ENCODE measurements around the gene BPIFB2. TPM values are rescaled to one million over a fixed set of nuclear protein-coding genes. Genes with fewer than 3 reads are reported as not detected.

The BPIFB2 gene
- total RNA-seq, 2 experiments from 2014 or later, result not detected

DNA sequence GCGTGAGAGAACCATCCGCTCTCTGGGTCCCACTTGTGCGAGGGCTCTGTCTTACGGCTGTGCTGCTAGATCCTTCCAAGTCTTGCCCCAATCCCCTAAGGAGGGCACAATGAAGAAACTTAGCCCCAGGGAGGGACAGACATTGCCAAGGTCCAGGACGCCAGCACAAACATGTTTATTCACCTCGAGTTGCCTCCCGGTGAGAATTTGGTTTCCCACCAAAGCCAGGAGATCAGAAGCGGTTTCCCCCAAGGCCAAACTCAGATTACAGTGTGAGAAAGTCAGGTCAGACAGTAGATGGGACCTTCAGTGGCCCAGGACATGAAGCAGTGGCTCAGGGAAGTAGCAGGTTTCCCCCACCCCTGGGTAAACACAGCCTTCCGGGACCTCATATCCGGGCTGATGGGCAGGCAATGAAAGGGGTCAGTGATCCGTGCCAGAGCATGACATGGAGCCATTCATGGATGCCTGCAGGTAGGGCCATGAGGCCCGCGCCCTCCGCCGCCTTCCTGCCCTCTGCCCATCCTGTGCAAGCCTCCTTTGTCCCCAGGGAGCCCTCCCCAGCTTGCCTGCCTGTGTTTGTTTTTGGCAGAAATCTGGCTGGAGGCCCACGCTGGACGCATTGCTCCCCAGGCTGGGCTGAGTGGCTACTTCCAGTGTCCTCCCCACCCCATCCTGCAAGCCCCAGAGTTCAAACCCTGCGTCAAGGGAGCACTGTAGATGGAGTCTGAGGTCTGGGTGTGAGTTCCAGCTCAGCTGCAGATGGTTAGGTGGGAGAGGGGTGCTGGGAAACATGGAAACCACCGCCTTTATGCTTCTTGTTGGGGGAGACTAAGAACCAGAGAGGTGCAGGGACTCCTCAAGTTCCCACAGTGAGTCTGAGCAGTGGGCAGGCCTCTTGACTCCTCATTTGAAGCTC, 2.0 kb downstream of the BPIFB2 start:
- Mint-ChIP-seq H3K9me3 (peaks cover 4% of the 10 kb centered on the region), H3K4me1 (no peaks in the 10 kb centered on the region), H3K27ac (no peak overlapping the region), H3K27me3 (no peaks in the 10 kb centered on the region), H3K36me3 (ENCODE audit: low read depth) (no peaks in the 10 kb centered on the region), H3K4me3 (no peak overlapping the region)
- CTCF ChIA-PET, result no interaction called here
- no peak for DNase-seq
- POLR2A ChIA-PET, result no interaction called here

DNA sequence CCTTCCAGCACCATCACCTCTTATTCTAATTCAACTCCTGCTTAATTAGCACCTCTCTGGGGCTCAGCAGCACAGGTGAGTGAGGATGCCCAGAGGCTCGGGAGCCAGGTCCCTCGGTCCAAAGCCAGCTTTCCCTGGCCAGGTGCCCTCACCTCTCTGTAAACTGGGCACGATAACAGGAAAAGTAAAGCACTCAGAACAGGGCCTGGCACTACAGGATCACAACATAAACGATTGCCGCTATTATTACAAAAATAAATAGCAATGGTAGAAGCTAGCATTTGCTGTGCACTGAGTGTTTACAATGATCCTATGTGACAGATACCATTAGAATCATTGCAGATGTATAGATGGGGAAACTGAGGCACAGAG, 2.6 kb downstream of the BPIFB2 start:
- Mint-ChIP-seq H3K4me3 (no peak overlapping the region), H3K27me3 (no peaks in the 10 kb centered on the region), H3K36me3 (ENCODE audit: low read depth) (no peaks in the 10 kb centered on the region), H3K9me3 (peaks cover 3% of the 10 kb centered on the region), H3K27ac (no peak overlapping the region), H3K4me1 (no peaks in the 10 kb centered on the region)
- no peak for DNase-seq
- CTCF ChIA-PET, result no interaction called here
- POLR2A ChIA-PET, result no interaction called here

DNA sequence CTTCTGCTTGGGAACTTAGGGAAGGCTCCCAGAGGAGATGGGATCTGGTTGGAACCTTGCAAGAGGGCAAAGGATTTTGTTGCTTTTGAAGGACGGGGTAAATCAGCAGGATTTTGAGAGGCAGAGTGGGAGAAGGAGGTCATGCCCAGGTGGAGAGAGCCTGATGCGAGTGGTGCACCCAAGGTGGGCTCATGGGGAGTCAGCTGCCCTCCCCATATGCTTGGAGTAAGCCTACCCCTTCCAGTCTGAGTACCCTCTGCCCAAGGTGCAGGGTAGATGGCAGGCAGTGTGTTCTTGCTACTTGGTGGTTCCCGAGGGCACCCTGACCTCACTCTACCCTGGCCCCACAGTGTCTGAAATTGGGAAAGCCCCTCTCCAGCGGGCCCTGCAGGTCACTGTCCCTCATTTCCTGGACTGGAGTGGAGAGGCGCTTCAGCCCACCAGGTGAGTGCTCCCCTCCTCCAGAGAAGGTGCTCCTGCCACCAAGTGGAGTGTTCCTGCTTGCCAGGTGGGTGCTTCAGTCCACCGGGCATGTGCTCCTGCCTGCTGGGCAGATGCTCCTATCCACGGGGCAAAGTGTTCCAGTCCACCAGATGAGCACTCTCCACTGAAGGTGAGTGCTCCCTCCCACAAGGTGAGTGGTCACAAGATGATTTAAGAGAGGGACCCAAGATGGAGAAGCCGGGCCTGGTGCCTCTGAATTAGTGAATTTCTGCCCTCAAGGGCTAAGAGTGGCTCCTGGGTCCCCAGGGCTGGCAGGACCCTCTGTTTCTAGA, 3.4 kb downstream of the BPIFB2 start:
- H3K4me1 Mint-ChIP-seq, result no peaks in the 10 kb centered on the region
- H3K27me3 Mint-ChIP-seq, result no peaks in the 10 kb centered on the region
- H3K4me3 Mint-ChIP-seq, result no peak overlapping the region
- no peak for DNase-seq
- no peaks in the 10 kb centered on the region for H3K9me3 Mint-ChIP-seq
- H3K27ac Mint-ChIP-seq, result no peak overlapping the region
- CTCF ChIA-PET, result no interaction called here
- H3K36me3 Mint-ChIP-seq (ENCODE audit: low read depth), result no peaks in the 10 kb centered on the region
- POLR2A ChIA-PET, result no interaction called here

DNA sequence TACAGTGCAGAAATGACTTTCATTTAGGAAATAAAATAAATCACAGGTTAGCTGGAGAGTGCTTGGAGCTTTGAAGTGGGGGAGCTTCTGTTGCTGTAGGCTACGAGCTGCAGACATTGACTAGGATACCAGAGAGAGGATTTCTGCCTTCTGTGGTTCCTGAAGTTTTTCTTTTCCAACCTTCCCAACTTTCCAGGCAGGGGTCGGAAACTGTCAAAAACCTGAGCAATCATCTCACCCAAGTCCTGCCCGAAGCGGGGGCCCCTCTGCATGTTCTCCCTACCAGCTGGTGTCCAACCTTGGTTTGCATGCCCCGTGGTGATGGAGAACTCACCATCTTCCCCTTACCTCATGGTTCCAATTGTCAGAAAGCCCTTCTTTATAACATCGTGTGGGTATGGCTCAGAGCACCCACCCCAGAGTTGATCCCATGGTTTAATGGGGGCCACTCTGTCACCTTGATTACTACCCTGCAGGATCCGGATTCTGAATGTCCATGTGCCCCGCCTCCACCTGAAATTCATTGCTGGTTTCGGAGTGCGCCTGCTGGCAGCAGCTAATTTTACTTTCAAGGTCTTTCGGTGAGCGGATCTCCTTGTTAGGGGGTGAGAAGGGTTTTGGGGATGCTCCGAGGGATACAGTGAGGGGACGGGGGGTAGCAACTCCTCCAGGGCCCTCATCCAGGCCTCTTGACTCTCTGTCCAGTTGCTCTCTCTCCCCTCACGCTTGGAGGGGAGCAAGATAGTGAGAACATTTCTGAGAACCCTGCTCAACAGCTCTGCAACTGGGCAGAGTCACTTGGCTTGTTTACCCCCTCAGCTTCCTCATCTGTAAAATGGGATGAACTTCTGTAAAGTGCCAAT, 5.1 kb downstream of the BPIFB2 start:
- POLR2A ChIA-PET, result no interaction called here
- no peaks in the 10 kb centered on the region for H3K9me3 Mint-ChIP-seq
- DNase-seq, result no peak
- H3K4me1 Mint-ChIP-seq, result no peaks in the 10 kb centered on the region
- CTCF ChIA-PET, result no interaction called here
- H3K36me3 Mint-ChIP-seq (ENCODE audit: low read depth), result no peaks in the 10 kb centered on the region
- no peak overlapping the region for H3K27ac Mint-ChIP-seq
- no peaks in the 10 kb centered on the region for H3K27me3 Mint-ChIP-seq
- no peak overlapping the region for H3K4me3 Mint-ChIP-seq

DNA sequence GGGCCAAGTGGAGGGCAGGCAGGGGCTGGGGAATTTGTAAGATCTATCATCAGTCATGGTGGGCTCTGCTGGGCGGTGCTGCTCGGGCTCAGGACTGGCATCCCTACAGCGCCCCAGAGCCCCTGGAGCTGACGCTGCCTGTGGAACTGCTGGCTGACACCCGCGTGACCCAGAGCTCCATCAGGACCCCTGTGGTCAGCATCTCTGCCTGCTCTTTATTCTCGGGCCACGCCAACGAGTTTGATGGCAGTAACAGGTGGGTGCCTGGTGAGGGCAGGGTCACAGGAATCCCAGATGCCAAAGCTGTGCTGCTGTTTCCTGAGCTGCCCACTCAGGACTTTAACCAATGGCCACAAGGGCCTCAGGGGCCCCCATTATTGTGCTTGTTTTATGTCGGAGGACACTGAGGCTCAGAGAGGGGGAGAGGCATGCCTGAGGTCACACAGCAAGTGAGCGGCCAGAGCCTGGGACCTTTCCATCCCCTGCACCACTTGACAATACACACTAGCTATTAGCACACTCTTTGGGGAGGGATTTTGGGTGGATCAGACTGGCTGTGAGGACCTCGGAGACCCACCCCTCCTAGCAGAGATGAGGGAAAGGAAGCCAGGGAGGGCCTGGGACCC, 6.3 kb downstream of the BPIFB2 start:
- Mint-ChIP-seq H3K27me3 (no peaks in the 10 kb centered on the region), H3K4me1 (no peaks in the 10 kb centered on the region), H3K9me3 (no peaks in the 10 kb centered on the region), H3K4me3 (no peak overlapping the region), H3K36me3 (ENCODE audit: low read depth) (no peaks in the 10 kb centered on the region), H3K27ac (no peak overlapping the region)
- no peak for DNase-seq
- CTCF ChIA-PET, result no interaction called here
- POLR2A ChIA-PET, result no interaction called here

DNA sequence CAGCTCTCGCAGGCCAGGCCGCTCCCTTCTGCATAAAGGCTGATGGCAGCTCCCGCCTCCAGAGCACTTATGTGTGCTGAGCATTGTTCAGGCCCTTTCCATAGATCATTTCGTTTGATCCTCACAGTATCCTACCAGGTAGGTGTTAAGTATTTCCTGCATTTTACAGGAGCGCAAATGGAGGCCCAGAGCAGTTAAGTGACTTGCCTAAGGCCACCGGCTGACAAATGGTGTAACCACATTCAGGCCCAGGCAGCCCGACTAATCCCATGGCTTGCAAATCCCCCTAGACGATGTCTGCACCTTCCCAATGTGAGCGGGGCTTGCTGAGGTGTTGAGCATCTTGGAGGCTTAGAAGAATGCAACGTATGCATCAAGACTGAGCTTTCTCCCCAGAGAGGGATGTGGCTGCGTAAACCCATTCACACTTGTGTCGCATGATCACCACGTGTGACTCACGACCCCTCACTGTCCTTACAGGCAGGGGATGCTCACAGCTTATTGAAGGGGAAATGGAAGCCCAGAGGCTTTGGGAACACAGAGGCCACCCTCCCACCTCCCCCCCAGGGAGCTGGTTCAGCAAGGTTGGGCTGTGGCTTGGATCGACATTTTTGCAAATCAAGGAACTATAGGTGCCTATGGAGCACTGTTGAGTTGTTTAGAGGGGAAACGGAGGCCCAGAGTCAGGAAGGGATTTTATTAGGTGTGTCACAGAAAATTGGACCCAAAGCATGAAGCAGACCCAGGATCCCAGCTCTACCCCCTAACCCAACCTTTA, 7.0 kb downstream of the BPIFB2 start:
- no peak for DNase-seq
- Mint-ChIP-seq H3K36me3 (ENCODE audit: low read depth) (no peaks in the 10 kb centered on the region), H3K4me3 (no peak overlapping the region), H3K4me1 (no peaks in the 10 kb centered on the region), H3K27me3 (no peaks in the 10 kb centered on the region), H3K9me3 (no peaks in the 10 kb centered on the region), H3K27ac (no peak overlapping the region)
- ChIA-PET POLR2A (no interaction called here), CTCF (interaction anchor here (0.6 kb wide), 1 partner anchor 107 kb away, joined by 3 read pairs; no protein-coding TSS in a partner anchor)

DNA sequence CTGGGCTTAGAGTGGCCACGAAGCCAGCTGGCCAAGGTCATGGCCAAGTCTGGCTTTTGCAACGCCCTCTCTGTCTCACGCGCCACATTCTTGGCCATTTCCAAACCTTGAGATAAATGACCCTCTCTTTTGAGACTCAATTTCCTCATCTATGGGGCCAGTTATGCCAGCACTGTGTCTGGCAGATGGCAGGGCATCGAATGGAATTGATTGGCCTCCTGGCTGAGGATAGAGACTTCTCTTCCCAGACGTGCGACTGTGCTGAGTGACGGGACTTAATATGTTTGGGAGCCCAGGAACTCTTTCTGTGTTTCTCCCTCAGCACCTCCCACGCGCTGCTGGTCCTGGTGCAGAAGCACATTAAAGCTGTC, 7.6 kb downstream of the BPIFB2 start:
- CTCF ChIA-PET, result interaction anchor here (0.6 kb wide), 1 partner anchor 107 kb away, joined by 3 read pairs; no protein-coding TSS in a partner anchor
- Mint-ChIP-seq H3K4me3 (no peak overlapping the region), H3K4me1 (no peaks in the 10 kb centered on the region), H3K27ac (no peak overlapping the region), H3K27me3 (no peaks in the 10 kb centered on the region), H3K36me3 (ENCODE audit: low read depth) (no peaks in the 10 kb centered on the region), H3K9me3 (no peaks in the 10 kb centered on the region)
- POLR2A ChIA-PET, result no interaction called here
- no peak for DNase-seq

DNA sequence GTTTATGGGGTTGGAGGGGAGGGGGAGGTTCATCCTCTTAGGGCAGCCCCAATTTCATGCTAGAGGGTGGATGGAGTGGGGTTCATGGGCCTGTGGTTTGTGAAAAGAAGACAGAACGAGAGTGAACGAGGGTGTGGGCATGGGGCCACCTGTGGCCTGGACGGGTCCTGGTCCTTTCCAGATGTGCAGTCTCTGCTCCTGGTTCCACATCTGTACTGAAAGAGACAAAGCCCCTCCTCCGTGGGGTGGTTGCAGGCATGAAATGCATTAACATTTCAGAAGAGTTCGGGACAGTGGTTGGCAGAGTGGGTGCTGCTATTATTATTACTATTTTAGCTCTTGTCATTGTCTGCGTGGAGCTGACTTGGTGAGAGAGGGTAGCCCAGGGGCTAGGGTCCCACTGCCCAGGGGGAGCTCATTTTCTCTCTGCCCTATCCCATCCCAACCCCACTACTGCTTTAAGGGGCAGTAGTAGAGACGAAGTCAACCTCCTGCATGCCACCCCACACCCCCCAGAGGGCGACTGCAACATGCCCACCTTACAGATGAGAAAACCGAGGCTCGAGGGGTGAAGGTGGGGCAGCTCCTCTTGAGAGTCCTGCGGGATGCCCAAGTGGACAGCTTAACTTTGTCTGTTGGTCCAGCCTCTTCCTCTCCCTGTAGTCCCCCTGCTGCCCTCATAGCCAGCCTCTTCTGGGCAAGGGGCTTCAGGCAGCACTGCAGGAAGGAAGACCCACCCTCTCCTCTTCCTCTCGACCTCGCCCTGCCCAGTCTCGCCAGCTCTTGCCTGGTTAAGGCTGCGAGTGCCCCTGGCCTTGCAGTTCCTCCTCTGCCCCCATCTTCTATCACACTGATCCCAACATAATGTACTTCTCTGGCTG, 8.4 kb downstream of the BPIFB2 start:
- no peaks in the 10 kb centered on the region for H3K4me1 Mint-ChIP-seq
- H3K27me3 Mint-ChIP-seq, result no peaks in the 10 kb centered on the region
- H3K27ac Mint-ChIP-seq, result no peak overlapping the region
- no peaks in the 10 kb centered on the region for H3K36me3 Mint-ChIP-seq (ENCODE audit: low read depth)
- no peak for DNase-seq
- ChIA-PET CTCF (interaction anchor here (1.0 kb wide), 1 partner anchor 9 kb away, joined by 3 read pairs; no protein-coding TSS in a partner anchor), POLR2A (interaction anchor here (0.6 kb wide), 1 partner anchor 136 kb away, joined by 3 read pairs; no protein-coding TSS in a partner anchor)
- no peaks in the 10 kb centered on the region for H3K9me3 Mint-ChIP-seq
- H3K4me3 Mint-ChIP-seq, result no peak overlapping the region

DNA sequence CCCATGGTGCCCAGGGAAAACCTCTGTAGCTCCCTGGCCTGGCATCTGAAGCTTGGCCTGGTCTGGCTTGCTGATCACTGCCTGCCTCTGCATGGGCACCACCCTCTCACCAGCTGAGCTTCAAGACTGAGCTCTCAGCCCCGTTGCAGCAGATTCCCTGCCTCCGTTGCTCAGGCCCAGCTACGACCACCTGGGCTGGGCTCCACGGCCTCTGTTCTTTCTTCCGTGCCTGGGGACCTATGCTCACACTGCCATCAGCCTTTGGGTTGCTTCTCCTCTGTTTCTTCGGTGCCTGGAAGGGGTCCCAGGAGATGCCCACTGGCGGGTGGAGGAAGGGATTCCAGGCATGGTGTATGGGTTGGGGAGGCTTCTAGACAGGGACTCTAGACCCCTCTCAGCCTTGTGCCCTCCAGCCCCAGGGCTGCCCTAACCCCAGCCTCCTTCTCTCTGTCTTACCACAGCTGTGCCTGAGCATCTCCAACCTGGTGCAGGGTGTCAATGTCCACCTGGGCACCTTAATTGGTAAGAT, 9.1 kb downstream of the BPIFB2 start:
- H3K36me3 Mint-ChIP-seq (ENCODE audit: low read depth), result no peaks in the 10 kb centered on the region
- ChIA-PET CTCF (interaction anchor here (1.0 kb wide), 1 partner anchor 10 kb away, joined by 3 read pairs; no protein-coding TSS in a partner anchor), POLR2A (no interaction called here)
- H3K27me3 Mint-ChIP-seq, result no peaks in the 10 kb centered on the region
- no peak overlapping the region for H3K27ac Mint-ChIP-seq
- H3K4me1 Mint-ChIP-seq, result no peaks in the 10 kb centered on the region
- no peak overlapping the region for H3K4me3 Mint-ChIP-seq
- no peaks in the 10 kb centered on the region for H3K9me3 Mint-ChIP-seq
- DNase-seq, result no peak

DNA sequence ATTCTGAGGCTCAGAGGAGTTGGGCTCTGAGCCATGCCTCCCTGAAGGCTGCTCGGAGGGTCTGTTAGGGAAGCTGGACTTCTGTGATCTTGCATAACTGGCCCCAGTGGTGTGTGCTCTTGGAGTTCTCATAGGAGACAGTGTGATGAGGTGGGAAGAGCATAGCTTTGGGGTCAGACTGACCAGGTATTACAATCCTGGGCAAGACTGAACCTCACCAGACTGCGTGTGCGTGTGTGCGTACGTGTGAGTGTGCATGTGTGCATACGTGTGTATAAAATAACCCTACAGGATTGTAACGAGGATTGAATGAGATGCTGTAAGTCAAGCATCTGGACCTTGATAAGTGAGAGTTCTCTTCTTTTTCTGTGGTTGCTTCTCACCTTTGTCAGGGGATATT, 10.0 kb downstream of the BPIFB2 start:
- POLR2A ChIA-PET, result no interaction called here
- no peak overlapping the region for H3K27ac Mint-ChIP-seq

DNA sequence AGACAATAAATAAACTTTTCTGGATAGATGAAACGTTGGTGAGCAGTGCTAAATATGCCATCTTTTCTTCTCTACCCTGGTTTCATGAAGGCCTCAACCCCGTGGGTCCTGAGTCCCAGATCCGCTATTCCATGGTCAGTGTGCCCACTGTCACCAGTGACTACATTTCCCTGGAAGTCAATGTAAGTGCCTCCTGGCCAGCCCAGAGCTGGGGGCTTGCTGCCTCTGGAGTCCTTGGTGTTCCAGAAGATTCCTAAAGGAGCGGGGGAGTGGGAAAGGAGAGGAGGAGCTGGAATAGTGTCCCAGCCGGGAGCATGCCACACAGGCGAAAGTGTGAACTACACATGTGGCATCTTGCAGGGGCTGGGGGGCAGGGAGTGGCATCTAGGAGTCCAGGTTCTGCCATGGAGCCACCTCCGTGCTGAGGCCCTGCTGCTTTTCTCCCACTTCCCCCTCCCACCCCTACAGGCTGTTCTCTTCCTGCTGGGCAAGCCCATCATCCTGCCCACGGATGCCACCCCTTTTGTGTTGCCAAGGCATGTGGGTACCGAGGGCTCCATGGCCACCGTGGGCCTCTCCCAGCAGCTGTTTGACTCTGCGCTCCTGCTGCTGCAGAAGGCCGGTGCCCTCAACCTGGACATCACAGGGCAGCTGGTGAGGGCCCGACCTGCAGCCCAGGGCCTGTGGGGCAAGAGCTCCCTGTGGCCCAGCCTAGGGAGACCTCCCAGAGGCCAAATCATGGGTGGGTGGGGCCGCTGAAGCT, 10.8 kb downstream of the BPIFB2 start:
- Mint-ChIP-seq H3K27ac (no peak overlapping the region), H3K36me3 (ENCODE audit: low read depth) (no peaks in the 10 kb centered on the region), H3K4me1 (no peaks in the 10 kb centered on the region), H3K9me3 (no peaks in the 10 kb centered on the region), H3K27me3 (no peaks in the 10 kb centered on the region), H3K4me3 (no peak overlapping the region)
- POLR2A ChIA-PET, result no interaction called here
- no peak for DNase-seq
- CTCF ChIA-PET, result no interaction called here

More for the DNA sequence above, 10.0 kb downstream of the BPIFB2 start:
- no peaks in the 10 kb centered on the region for H3K27me3 Mint-ChIP-seq
- no peaks in the 10 kb centered on the region for H3K9me3 Mint-ChIP-seq
- CTCF ChIA-PET, result interaction anchor here (1.0 kb wide), 1 partner anchor 13 kb away, joined by 3 read pairs; no protein-coding TSS in a partner anchor
- no peaks in the 10 kb centered on the region for H3K4me1 Mint-ChIP-seq
- H3K4me3 Mint-ChIP-seq, result no peak overlapping the region
- DNase-seq, result no peak
- H3K36me3 Mint-ChIP-seq (ENCODE audit: low read depth), result no peaks in the 10 kb centered on the region

Data from activated CD4-positive, alpha-beta memory T cell treated with anti-CD3 and anti-CD28 coated beads, Interleukin-2, amount 10 ng/mL, durations not matched to agents 7 days and 5 days (primary cell).